SU-DHL-6 (cell line): ENCODE data around the gene OR10G4.

Experiments
- EZH2phosphoT487 ChIP-seq: fragments of 200-600 bp; sonication (generic), shearing (Covaris generic); conservative IDR thresholded peaks from 2 replicates; pipeline ENCODE4 v1.6.1; 2018; ENCODE audit warnings: mild to moderate bottlenecking, antibody characterized with exemption, low read length, moderate library complexity, mixed read lengths
- TF ChIP-seq, protein P1 (sequence below): fragments of 200-600 bp; sonication (generic); IDR thresholded peaks from one replicate; pipeline ENCODE4 v1.5.1; 2017; ENCODE audit warnings: antibody characterized with exemption, mild to moderate bottlenecking, low read length, moderate library complexity; ENCODE audit not compliant: insufficient read depth, poor library complexity, severe bottlenecking

DNA sequence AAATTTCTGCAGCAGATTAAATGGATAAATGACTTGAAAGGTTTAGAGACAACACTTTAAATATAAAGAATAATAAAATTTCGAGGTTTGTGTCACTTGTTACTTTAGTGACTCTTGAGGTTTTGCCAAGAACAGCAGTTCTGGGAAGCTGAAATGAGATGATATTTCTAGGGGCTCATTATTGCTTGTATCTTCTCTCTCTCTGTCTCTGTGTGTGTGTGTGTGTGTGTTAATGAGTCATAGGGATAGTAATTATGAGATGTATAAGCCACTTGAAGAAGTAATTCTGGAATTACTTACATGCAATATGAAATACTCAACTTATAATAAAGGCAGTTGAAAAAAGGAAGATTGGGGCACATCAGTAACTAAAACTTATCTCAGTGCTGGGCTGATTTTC, 38.0 kb downstream of the OR10G4 start:
- TF ChIP-seq, protein P1, sequence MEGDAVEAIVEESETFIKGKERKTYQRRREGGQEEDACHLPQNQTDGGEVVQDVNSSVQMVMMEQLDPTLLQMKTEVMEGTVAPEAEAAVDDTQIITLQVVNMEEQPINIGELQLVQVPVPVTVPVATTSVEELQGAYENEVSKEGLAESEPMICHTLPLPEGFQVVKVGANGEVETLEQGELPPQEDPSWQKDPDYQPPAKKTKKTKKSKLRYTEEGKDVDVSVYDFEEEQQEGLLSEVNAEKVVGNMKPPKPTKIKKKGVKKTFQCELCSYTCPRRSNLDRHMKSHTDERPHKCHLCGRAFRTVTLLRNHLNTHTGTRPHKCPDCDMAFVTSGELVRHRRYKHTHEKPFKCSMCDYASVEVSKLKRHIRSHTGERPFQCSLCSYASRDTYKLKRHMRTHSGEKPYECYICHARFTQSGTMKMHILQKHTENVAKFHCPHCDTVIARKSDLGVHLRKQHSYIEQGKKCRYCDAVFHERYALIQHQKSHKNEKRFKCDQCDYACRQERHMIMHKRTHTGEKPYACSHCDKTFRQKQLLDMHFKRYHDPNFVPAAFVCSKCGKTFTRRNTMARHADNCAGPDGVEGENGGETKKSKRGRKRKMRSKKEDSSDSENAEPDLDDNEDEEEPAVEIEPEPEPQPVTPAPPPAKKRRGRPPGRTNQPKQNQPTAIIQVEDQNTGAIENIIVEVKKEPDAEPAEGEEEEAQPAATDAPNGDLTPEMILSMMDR = no peak
- TF ChIP-seq EZH2phosphoT487 = no peak
